Ishikawa (cell line): ENCODE data around the gene RPS6KA1.

Experiments
- CEBPB ChIP-seq: IDR thresholded peaks from 2 replicates; pipeline ENCODE4 v1.6.1; 2012
- CREB1 ChIP-seq: IDR thresholded peaks from 2 replicates; pipeline ENCODE4 v1.6.1; 2012; ENCODE audit warnings: low read depth
- EGR1 ChIP-seq: IDR thresholded peaks from 2 replicates; pipeline ENCODE4 v1.6.1; 2012
- EP300 ChIP-seq: IDR thresholded peaks from 2 replicates; pipeline ENCODE4 v1.6.1; 2012; ENCODE audit warnings: borderline replicate concordance
- FOXM1 ChIP-seq: IDR thresholded peaks from 2 replicates; pipeline ENCODE4 v1.6.1; 2012; ENCODE audit warnings: low read depth, borderline replicate concordance
- NFIC ChIP-seq: IDR thresholded peaks from 2 replicates; pipeline ENCODE4 v1.6.1; 2012
- RAD21 ChIP-seq: IDR thresholded peaks from 2 replicates; pipeline ENCODE4 v1.6.1; 2012; ENCODE audit warnings: low read depth
- TAF1 ChIP-seq: IDR thresholded peaks from 2 replicates; pipeline ENCODE4 v1.6.1; 2012; ENCODE audit warnings: low read depth, mild to moderate bottlenecking
- TCF12 ChIP-seq: IDR thresholded peaks from 2 replicates; pipeline ENCODE4 v1.6.1; 2012; ENCODE audit warnings: low read depth
- TEAD4 ChIP-seq: IDR thresholded peaks from 2 replicates; pipeline ENCODE4 v1.6.1; 2012
- YY1 ChIP-seq: IDR thresholded peaks from 2 replicates; pipeline ENCODE4 v1.6.1; 2012; ENCODE audit warnings: low read depth
- ZBTB7A ChIP-seq: IDR thresholded peaks from 2 replicates; pipeline ENCODE4 v1.6.1; 2012; ENCODE audit warnings: low read depth
- TF ChIP-seq, protein P1 (sequence below): IDR thresholded peaks from 2 replicates; pipeline ENCODE4 v1.6.1; 2012
- TF ChIP-seq, protein P2 (sequence below): IDR thresholded peaks from 2 replicates; pipeline ENCODE4 v1.6.1; 2012
- TF ChIP-seq, protein P3 (sequence below): IDR thresholded peaks from 2 replicates; pipeline ENCODE4 v1.6.1; 2012; ENCODE audit warnings: low read depth, mild to moderate bottlenecking

RPS6KA1 gene

DNA sequence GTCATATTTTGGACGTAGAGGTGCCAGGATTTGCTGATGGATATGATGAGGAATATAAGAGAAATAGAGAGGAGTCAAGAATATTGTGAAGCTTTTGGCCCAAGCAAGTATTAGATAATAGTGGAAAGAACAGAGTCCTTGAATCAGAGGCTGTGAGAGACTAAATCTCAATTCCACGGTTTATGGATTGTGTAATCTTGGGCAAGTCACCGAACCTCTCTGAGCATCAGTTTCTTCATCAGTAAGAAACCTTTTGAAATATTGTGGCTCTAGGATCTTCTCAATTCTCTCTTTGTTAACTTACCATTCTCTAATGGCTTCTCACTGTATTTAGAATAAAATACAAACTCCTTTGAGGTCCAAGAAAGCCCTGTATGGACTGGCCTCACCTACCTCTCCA, 77.6 kb downstream of the RPS6KA1 start:
- TF ChIP-seq, protein P1, sequence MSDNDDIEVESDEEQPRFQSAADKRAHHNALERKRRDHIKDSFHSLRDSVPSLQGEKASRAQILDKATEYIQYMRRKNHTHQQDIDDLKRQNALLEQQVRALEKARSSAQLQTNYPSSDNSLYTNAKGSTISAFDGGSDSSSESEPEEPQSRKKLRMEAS = no peak
- no peak for TF ChIP-seq CEBPB
- TF ChIP-seq, protein P2, sequence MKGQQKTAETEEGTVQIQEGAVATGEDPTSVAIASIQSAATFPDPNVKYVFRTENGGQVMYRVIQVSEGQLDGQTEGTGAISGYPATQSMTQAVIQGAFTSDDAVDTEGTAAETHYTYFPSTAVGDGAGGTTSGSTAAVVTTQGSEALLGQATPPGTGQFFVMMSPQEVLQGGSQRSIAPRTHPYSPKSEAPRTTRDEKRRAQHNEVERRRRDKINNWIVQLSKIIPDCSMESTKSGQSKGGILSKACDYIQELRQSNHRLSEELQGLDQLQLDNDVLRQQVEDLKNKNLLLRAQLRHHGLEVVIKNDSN = no peak
- no peak for TF ChIP-seq ZBTB7A
- TF ChIP-seq, protein P3, sequence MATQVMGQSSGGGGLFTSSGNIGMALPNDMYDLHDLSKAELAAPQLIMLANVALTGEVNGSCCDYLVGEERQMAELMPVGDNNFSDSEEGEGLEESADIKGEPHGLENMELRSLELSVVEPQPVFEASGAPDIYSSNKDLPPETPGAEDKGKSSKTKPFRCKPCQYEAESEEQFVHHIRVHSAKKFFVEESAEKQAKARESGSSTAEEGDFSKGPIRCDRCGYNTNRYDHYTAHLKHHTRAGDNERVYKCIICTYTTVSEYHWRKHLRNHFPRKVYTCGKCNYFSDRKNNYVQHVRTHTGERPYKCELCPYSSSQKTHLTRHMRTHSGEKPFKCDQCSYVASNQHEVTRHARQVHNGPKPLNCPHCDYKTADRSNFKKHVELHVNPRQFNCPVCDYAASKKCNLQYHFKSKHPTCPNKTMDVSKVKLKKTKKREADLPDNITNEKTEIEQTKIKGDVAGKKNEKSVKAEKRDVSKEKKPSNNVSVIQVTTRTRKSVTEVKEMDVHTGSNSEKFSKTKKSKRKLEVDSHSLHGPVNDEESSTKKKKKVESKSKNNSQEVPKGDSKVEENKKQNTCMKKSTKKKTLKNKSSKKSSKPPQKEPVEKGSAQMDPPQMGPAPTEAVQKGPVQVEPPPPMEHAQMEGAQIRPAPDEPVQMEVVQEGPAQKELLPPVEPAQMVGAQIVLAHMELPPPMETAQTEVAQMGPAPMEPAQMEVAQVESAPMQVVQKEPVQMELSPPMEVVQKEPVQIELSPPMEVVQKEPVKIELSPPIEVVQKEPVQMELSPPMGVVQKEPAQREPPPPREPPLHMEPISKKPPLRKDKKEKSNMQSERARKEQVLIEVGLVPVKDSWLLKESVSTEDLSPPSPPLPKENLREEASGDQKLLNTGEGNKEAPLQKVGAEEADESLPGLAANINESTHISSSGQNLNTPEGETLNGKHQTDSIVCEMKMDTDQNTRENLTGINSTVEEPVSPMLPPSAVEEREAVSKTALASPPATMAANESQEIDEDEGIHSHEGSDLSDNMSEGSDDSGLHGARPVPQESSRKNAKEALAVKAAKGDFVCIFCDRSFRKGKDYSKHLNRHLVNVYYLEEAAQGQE = no peak
- no peak for TF ChIP-seq TCF12
- no peak for TF ChIP-seq NFIC
- no peak for TF ChIP-seq YY1
- no peak for TF ChIP-seq TAF1
- no peak for TF ChIP-seq EP300

DNA sequence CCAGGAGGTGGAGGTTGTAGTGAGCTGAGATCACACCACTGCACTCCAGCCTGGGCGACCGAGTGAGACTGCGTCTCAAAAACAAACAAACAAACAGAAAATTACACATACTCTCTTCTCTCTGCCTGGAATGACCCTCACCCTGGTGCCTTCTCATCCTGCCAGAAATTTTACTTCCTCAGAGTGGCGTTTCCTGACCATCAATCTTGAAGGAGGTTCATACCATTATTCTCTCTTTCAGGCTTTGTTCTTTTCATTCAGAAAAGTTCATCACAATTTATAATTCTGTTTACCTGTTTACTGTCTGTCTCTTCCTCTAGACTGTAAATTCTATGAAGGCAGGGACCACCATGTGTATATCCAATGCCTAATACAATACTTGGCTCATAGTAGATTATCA, 79.3 kb downstream of the RPS6KA1 start:
- no peak for TF ChIP-seq TAF1
- TF ChIP-seq EP300 = no peak
- TF ChIP-seq NFIC = no peak
- TF ChIP-seq, protein P2 = no peak
- TF ChIP-seq, protein P3 = no peak
- no peak for TF ChIP-seq CEBPB
- TF ChIP-seq CREB1 = no peak
- no peak for TF ChIP-seq TEAD4
- TF ChIP-seq ZBTB7A = no peak
- TF ChIP-seq EGR1 = no peak
- TF ChIP-seq, protein P1 = no peak
- TF ChIP-seq RAD21 = no peak
- no peak for TF ChIP-seq YY1
- TF ChIP-seq FOXM1 = no peak
- TF ChIP-seq TCF12 = no peak

DNA sequence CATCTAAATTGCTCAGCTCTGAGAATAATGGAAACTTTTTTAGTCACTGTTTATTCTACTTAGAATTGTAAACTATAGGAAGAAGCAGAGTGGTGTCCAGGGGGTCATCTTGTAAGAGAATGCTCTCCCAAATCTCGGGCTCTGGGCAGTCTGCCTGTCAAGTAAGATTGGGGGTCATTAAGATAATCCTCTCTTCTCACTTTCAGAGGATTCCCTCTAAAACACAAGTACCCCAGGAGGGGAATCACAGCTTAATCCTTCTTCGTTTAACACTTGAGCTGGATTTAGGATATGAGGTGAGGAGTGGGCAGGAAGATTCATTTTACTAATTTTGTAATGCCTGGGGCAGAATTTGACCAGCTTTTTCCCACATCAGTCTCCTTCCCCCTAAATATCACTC, 81.2 kb downstream of the RPS6KA1 start:
- no peak for TF ChIP-seq YY1
- no peak for TF ChIP-seq NFIC
- TF ChIP-seq TCF12 = no peak
- TF ChIP-seq, protein P1 = no peak
- no peak for TF ChIP-seq ZBTB7A
- no peak for TF ChIP-seq TEAD4
- TF ChIP-seq EP300 = no peak
- no peak for TF ChIP-seq RAD21
- TF ChIP-seq TAF1 = no peak
- no peak for TF ChIP-seq CREB1

DNA sequence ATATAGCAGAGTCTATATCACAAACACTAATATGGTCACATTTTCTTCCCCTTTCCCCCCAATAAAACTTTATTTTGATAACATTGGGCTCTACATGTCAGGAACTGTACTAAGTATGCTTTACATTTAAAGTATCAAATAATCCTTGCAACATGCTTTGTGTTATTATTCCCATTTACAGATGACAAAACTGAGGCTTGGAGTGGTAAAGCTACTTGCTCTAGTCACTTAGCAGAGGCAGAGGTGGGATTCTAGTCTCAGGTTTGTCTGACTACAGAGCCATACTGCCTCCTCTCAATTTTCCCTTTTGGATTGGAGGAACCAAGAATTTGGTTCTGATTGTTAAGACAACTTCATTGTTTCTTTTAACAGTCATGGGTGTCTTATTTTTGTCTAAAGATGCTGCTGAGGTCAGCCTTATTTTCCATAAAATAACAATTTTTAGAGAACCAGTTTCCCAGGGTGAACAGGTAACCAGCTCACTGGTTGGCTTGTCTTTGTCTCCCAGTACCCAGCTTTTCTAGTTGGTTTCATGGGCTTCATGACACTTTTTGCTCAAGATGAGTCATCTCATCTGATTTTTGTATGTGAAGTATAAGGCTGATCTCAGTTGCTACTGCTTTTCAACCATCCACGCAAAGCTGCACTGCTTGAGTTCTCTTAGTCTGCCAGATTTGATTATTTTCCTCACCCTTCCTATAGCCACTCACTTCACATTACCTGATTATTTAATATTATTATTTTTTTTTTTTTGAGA, 85.3 kb downstream of the RPS6KA1 start:
- TF ChIP-seq TAF1 (no peak), EP300 (no peak), EGR1 (no peak), CEBPB (no peak), NFIC (no peak), ZBTB7A (no peak), CREB1 (no peak), RAD21 (no peak), TEAD4 (no peak), TCF12 (no peak), FOXM1 (no peak), YY1 (no peak)
- TF ChIP-seq, protein P1 = no peak
- TF ChIP-seq, protein P3 = no peak
- TF ChIP-seq, protein P2 = no peak
